K562 treated with DMSO at 1 percent for 24 hours (cell line): ENCODE measurements around the gene OR10K2. TPM values are rescaled to one million over a fixed set of nuclear protein-coding genes. Genes with fewer than 3 reads are reported as not detected.

ENCODE experiments used
- total RNA-seq: library from RNA; unstranded; fragments of 300-600 nt; gene quantifications from 2 replicates; pipeline ENCODE4 v1.2.3, GENCODE V29; 2022; ENCODE audit warnings: low read depth; ENCODE audit not compliant: insufficient read depth

Gene OR10K2
- not detected in 2 replicates for total RNA-seq

GRCh38 chr1:158426137-158426536 is at the start of gene OR10K2:
Gene OR10K2, minus strand, starts transcription at chr1:158426237. Its CDS starts 5,371 bp downstream, at chr1:158420866.

GRCh38 chr1:158471920-158472319 is 45.9 kb upstream of the OR10K2 start, which contains the start of gene OR10R2:
Gene OR10R2, plus strand, starts transcription at chr1:158472220. Its CDS starts 106 bp downstream, at chr1:158472326.

GRCh38 chr1:158461534-158461933 is 35.5 kb upstream of the OR10K2 start, which contains the start of gene OR10K1:
Gene OR10K1, plus strand, starts transcription at chr1:158461834. Its CDS starts 3,728 bp downstream, at chr1:158465562.

GRCh38 chr1:158398818-158399514 is 27.1 kb downstream of the OR10K2 start, which contains the start of gene OR10T2:
Gene OR10T2, minus strand, starts transcription at chr1:158399466. Its CDS starts 0 bp downstream, at chr1:158399466.

Other genes starting within 250 kb of the OR10K2 start
- gene CD1D, start 245.3 kb downstream of the OR10K2 start, total RNA-seq: not detected in 2 replicates
- not detected in 2 replicates for gene CD1A, start 171.8 kb downstream of the OR10K2 start, total RNA-seq
- gene CD1C, start 136.3 kb downstream of the OR10K2 start, total RNA-seq: not detected in 2 replicates
- not detected in 2 replicates for gene CD1B, start 94.7 kb downstream of the OR10K2 start, total RNA-seq
- gene CD1E, start 72.3 kb downstream of the OR10K2 start, total RNA-seq: not detected in 2 replicates
- gene OR10T2, start 26.8 kb downstream of the OR10K2 start, total RNA-seq: not detected in 2 replicates
- not detected in 2 replicates for gene OR10K1, start 35.6 kb upstream of the OR10K2 start, total RNA-seq
- not detected in 2 replicates for gene OR10R2, start 46.0 kb upstream of the OR10K2 start, total RNA-seq
- gene OR6Y1, start 128.2 kb upstream of the OR10K2 start, total RNA-seq: not detected in 2 replicates
- gene OR6P1, start 144.3 kb upstream of the OR10K2 start, total RNA-seq: not detected in 2 replicates
- not detected in 2 replicates for gene OR10X1, start 153.7 kb upstream of the OR10K2 start, total RNA-seq
- 0.10 and 0.24 TPM in 2 replicates for gene OR10Z1, start 179.0 kb upstream of the OR10K2 start, total RNA-seq